HepG2 (cell line): ENCODE measurements around the gene URB1. TPM values are rescaled to one million over a fixed set of nuclear protein-coding genes. Genes with fewer than 3 reads are reported as not detected.

Source experiments
- AHDC1 ChIP-seq: sonication (generic); formaldehyde crosslinking; IDR thresholded peaks from 2 replicates; pipeline ENCODE4 v1.5.1; 2020; ENCODE audit warnings: mild to moderate bottlenecking, missing genetic modification reagents, borderline replicate concordance
- CHD2 ChIP-seq: IDR thresholded peaks from 2 replicates; pipeline ENCODE4 v1.6.1; 2011; ENCODE audit warnings: low read depth, low read length, improper control_type of control experiment
- FOXP4 ChIP-seq: sonication (generic); formaldehyde crosslinking; IDR thresholded peaks from 2 replicates; pipeline ENCODE4 v1.4.0; 2020; ENCODE audit warnings: missing genetic modification reagents
- HMGXB4 ChIP-seq, 2 experiments: sonication (generic) in 1 of 2; formaldehyde crosslinking in 1 of 2; IDR thresholded peaks; 2 replicates each; pipeline versions ENCODE4 v1.4.0 to v1.6.1; 2018 to 2020; ENCODE audit warnings: missing genetic modification reagents in 2 of 2, borderline replicate concordance in 1 of 2, low read depth in 1 of 2, mild to moderate bottlenecking in 1 of 2, missing biosample characterization in 1 of 2
- HOXA3 ChIP-seq: sonication (generic); formaldehyde crosslinking; IDR thresholded peaks from 2 replicates; pipeline ENCODE4 v1.5.0; 2020; ENCODE audit warnings: missing genetic modification reagents
- KDM5A ChIP-seq: fragments of 200-600 bp; sonication (generic); IDR thresholded peaks from 2 replicates; pipeline ENCODE4 v1.7.0; 2018; ENCODE audit warnings: antibody characterized with exemption, mild to moderate bottlenecking, low read length, borderline replicate concordance
- KLF15 ChIP-seq: sonication (generic); formaldehyde crosslinking; IDR thresholded peaks from 2 replicates; pipeline ENCODE4 v1.8.1; 2023; ENCODE audit warnings: borderline replicate concordance, mild to moderate bottlenecking, inconsistent platforms, missing genetic modification reagents, mixed read lengths
- MAZ ChIP-seq, 2 experiments: sonication (generic) in 1 of 2; formaldehyde crosslinking in 1 of 2; IDR thresholded peaks; 2 replicates each; pipeline versions ENCODE4 v1.5.0 to v1.6.1; 2012 to 2020; ENCODE audit warnings: low read depth in 2 of 2, mild to moderate bottlenecking in 2 of 2, borderline replicate concordance in 1 of 2, improper control_type of control experiment in 1 of 2, low read length in 1 of 2, missing genetic modification reagents in 1 of 2, moderate library complexity in 1 of 2
- SNAPC2 ChIP-seq: sonication (generic); formaldehyde crosslinking; IDR thresholded peaks from 2 replicates; pipeline ENCODE4 v1.8.1; 2022; ENCODE audit warnings: mild to moderate bottlenecking, missing genetic modification reagents
- SPEN ChIP-seq: sonication (generic); formaldehyde crosslinking; IDR thresholded peaks from 2 replicates; pipeline ENCODE4 v1.5.1; 2020; ENCODE audit warnings: low read depth, mild to moderate bottlenecking, missing genetic modification reagents
- TFAP4 ChIP-seq: sonication (generic); IDR thresholded peaks from 2 replicates; pipeline ENCODE4 v1.6.1; 2016; ENCODE audit warnings: low read depth, borderline replicate concordance
- ZFP1 ChIP-seq: IDR thresholded peaks from 2 replicates; pipeline ENCODE4 v1.6.1; 2016
- ZNF550 ChIP-seq: sonication (generic); formaldehyde crosslinking; IDR thresholded peaks from 2 replicates; pipeline ENCODE4 v1.4.0; 2020; ENCODE audit warnings: mild to moderate bottlenecking, missing genetic modification reagents, borderline replicate concordance
- ZNF567 ChIP-seq: sonication (generic); formaldehyde crosslinking; IDR thresholded peaks from 2 replicates; pipeline ENCODE4 v1.8.1; 2023; ENCODE audit warnings: mild to moderate bottlenecking, missing genetic modification reagents, borderline replicate concordance
- ZNF720 ChIP-seq: sonication (generic); formaldehyde crosslinking; IDR thresholded peaks from 2 replicates; pipeline ENCODE4 v1.4.0; 2020; ENCODE audit warnings: missing genetic modification reagents
- ZNF772 ChIP-seq: sonication (generic); formaldehyde crosslinking; IDR thresholded peaks from 2 replicates; pipeline ENCODE4 v1.5.0; 2020; ENCODE audit warnings: mild to moderate bottlenecking, missing genetic modification reagents
- ZNF773 ChIP-seq: sonication (generic); formaldehyde crosslinking; IDR thresholded peaks from 2 replicates; pipeline ENCODE4 v1.4.0; 2020; ENCODE audit warnings: missing genetic modification reagents, borderline replicate concordance
- polyA plus RNA-seq, 8 experiments: library from polyadenylated mRNA; depleted of rRNA in 3 of 8; stranded (reverse) in 7 of 8; unstranded in 1 of 8; fragments of >200 nt; fragmentation: Illumina TruSeq in 4 of 8; extraction: Trizol in 4 of 8; gene quantifications; 2 replicates each; pipeline versions ENCODE4 v1.2.1 to v1.2.3, GENCODE V29; 2011 to 2016; ENCODE audit warnings: low read depth in 4 of 8, missing spikeins in 1 of 8, mixed read lengths in 1 of 8; ENCODE audit not compliant: insufficient read depth in 1 of 8
- total RNA-seq, 5 experiments: library from RNA; depleted of rRNA; stranded (reverse); fragments of >200 nt; fragmentation: Illumina TruSeq; extraction: Trizol; gene quantifications; 2 replicates each; pipeline ENCODE4 v1.2.3, GENCODE V29; 2016; ENCODE audit warnings: low read depth in 1 of 5

URB1 gene
- total and polyA plus RNA-seq, 2 of the 13 experiments (the other 11 are each of a cell fraction or from before 2014, with no cell fraction given): 4.5 to 16.7 TPM

- TF ChIP-seq HMGXB4 (CRISPR knock-in tag; IDR thresholded peaks at IDR 0.05; ENCODE audit: borderline replicate concordance in 1 of 2, low read depth in 1 of 2) (no peak), MAZ (IDR thresholded peaks at IDR 0.05; ENCODE audit: borderline replicate concordance, low read depth, low read length) (no peak), MAZ (CRISPR knock-in tag; IDR thresholded peaks at IDR 0.05; ENCODE audit: low read depth) (no peak), ZNF772 (CRISPR knock-in tag) (no peak), ZNF550 (CRISPR knock-in tag) (no peak), ZFP1 (CRISPR knock-in tag) (no peak), ZNF773 (no peak), SPEN (CRISPR knock-in tag) (0 out of 2 replicates have a peak, but pooled peaks have one; percentile 18), ZNF720 (no peak), TFAP4 (peak; percentile 73; the same call in 1 of the 2 replicates), ZNF567 (CRISPR knock-in tag) (no peak), AHDC1 (CRISPR knock-in tag) (peak; percentile 37; the same call in 1 of the 2 replicates), HOXA3 (CRISPR knock-in tag) (peak; percentile 40; the same call in 1 of the 2 replicates), SNAPC2 (CRISPR knock-in tag) (no peak), KLF15 (CRISPR knock-in tag) (no peak), KDM5A (no peak), FOXP4 (peak; percentile 78), CHD2 (no peak)
Measured at GRCh38 chr21:32364387-32364786, 28.4 kb downstream of the URB1 start (continued).
